Vagina (tissue), 2 donors: Measurements from ENCODE around the gene UQCRC2.

ENCODE experiments used
- CTCF ChIP-seq, 3 experiments: fragments of 450-650 bp in 2 of 3; fragments of 200-600 bp in 1 of 3; sonication (generic) in 1 of 3; IDR thresholded peaks; one replicate each; pipeline ENCODE4 v1.5.1; 2017 to 2019; ENCODE audit warnings: antibody characterized with exemption in 3 of 3, mild to moderate bottlenecking in 2 of 3, moderate library complexity in 2 of 3
- POLR2A ChIP-seq, 2 donors: fragments of 450-650 bp; IDR thresholded peaks; one replicate each; pipeline ENCODE4 v1.6.1; 2017; ENCODE audit warnings: antibody characterized with exemption in 2 of 2, mild to moderate bottlenecking in 2 of 2, moderate library complexity in 2 of 2
- POLR2AphosphoS5 ChIP-seq, 2 donors: sonication (generic); formaldehyde crosslinking; IDR thresholded peaks; one replicate each; pipeline ENCODE4 v1.9.0; 2017; ENCODE audit warnings: antibody characterized with exemption in 2 of 2, mild to moderate bottlenecking in 2 of 2, low read depth in 1 of 2; ENCODE audit not compliant: insufficient read depth in 1 of 2

- TF ChIP-seq CTCF (IDR thresholded peaks at IDR 0.05) (no peak), POLR2AphosphoS5 (IDR thresholded peaks at IDR 0.05; ENCODE audit: insufficient read depth in 1 of 2, low read depth in 1 of 2) (no peak), POLR2A (IDR thresholded peaks at IDR 0.05) (no peak)
Observed at GRCh38 chr16:21987498-21987897, 34.3 kb downstream of the UQCRC2 start.
